RWPE1 (cell line): ENCODE data around the gene NOX4.

Experiments used
- CTCF ChIA-PET: fragments of 350-600 bp; sonication (Branson Sonifier 250); formaldehyde crosslinking; extraction: SDS; loops from one replicate; lab custom pipeline; 2021; lab: Yijun Ruan, JAX
- POLR2A ChIA-PET: fragments of 400-600 bp; formaldehyde crosslinking; extraction: SDS; loops from one replicate; lab custom pipeline; 2020; ENCODE audit warnings: antibody characterized with exemption; ENCODE audit not compliant: low non-redundant PET; lab: Yijun Ruan, JAX
- DNase-seq: peaks from one replicate; pipeline ENCODE4 v3.0.0; 2012; ENCODE audit warnings: low spot score
- H3K27ac ChIP-seq: fragments of 450-650 bp; 2 replicates; pipeline ENCODE4 v1.5.1; 2017
- CTCF ChIP-seq: fragments of 450-650 bp; conservative IDR thresholded peaks from 2 replicates; pipeline ENCODE4 v1.5.1; 2017; ENCODE audit warnings: low read depth, mild to moderate bottlenecking

The NOX4 gene

GRCh38 chr11:89452780-89453179, 38.4 kb downstream of the NOX4 start:
- no peak for TF ChIP-seq CTCF
- ChIA-PET CTCF (no interaction called here), POLR2A (no interaction called here)
- DNase-seq: no peak
- no peak overlapping the region for H3K27ac ChIP-seq

- ChIA-PET POLR2A (no interaction called here), CTCF (no interaction called here)
- H3K27ac ChIP-seq: no peak overlapping the region
- no peak for DNase-seq
- TF ChIP-seq CTCF: no peak
Measured at GRCh38 chr11:89447845-89448244, 43.3 kb downstream of the NOX4 start.

- POLR2A ChIA-PET: no interaction called here
- no peak for DNase-seq
- CTCF ChIA-PET: no interaction called here
- H3K27ac ChIP-seq: no peak overlapping the region
- TF ChIP-seq CTCF: no peak
Measured at GRCh38 chr11:89443361-89444322, 47.5 kb downstream of the NOX4 start.

GRCh38 chr11:89442801-89443200, 48.4 kb downstream of the NOX4 start:
- ChIA-PET POLR2A (no interaction called here), CTCF (no interaction called here)
- H3K27ac ChIP-seq: no peak overlapping the region
- no peak for TF ChIP-seq CTCF
- no peak for DNase-seq

- no peak for DNase-seq
- ChIA-PET CTCF (no interaction called here), POLR2A (no interaction called here)
- no peak overlapping the region for H3K27ac ChIP-seq
- no peak for TF ChIP-seq CTCF
Measured at GRCh38 chr11:89441606-89442005, 49.6 kb downstream of the NOX4 start.

- POLR2A ChIA-PET: no interaction called here
- H3K27ac ChIP-seq: no peak overlapping the region
- no peak for DNase-seq
- CTCF ChIA-PET: no interaction called here
- TF ChIP-seq CTCF: no peak
Measured at GRCh38 chr11:89437317-89437716, 53.9 kb downstream of the NOX4 start.
